Stimulated activated CD4-positive, alpha-beta T cell treated with anti-CD3 and anti-CD28 coated beads, Interleukin-4, amount 100 ng/mL, for 24 hours (primary cell): Measurements from ENCODE around the gene CYP2F1.
A peak's percentile ranks its signal among the peaks of the same experiment; 100 is the strongest.
"Not testable (repeated sequence)": the region's sequence is repeated elsewhere in the genome, so short reads cannot be mapped to it uniquely, and the experiment has no call there.

ENCODE experiments used
- DNase-seq: peaks from one replicate; pipeline ENCODE4 v3.0.0-alpha.2; 2020

The CYP2F1 gene

GRCh38 chr19:41127801-41128300 is 13.6 kb downstream of the CYP2F1 start:
- DNase-seq = peak; percentile 93

- no peak for DNase-seq
Observed at GRCh38 chr19:41128692-41129091, 14.5 kb downstream of the CYP2F1 start.

- DNase-seq = no peak
Observed at GRCh38 chr19:41131186-41131585, 17.0 kb downstream of the CYP2F1 start.

GRCh38 chr19:41133260-41133659 is 19.0 kb downstream of the CYP2F1 start:
- DNase-seq = no peak

GRCh38 chr19:41134616-41135015 is 20.4 kb downstream of the CYP2F1 start:
- no peak for DNase-seq

- DNase-seq = peak; percentile 41
Observed at GRCh38 chr19:41135390-41136384, 21.5 kb downstream of the CYP2F1 start.

GRCh38 chr19:41136636-41137455 is 22.6 kb downstream of the CYP2F1 start:
- no peak for DNase-seq

GRCh38 chr19:41144403-41144802 is 30.2 kb downstream of the CYP2F1 start:
- DNase-seq = peak; percentile 92

GRCh38 chr19:41149831-41150230 is 35.6 kb downstream of the CYP2F1 start:
- DNase-seq = no peak

- not testable (repeated sequence) for DNase-seq
Observed at GRCh38 chr19:41150986-41151385, 36.8 kb downstream of the CYP2F1 start.

- DNase-seq = no peak
Observed at GRCh38 chr19:41154060-41154459, 39.8 kb downstream of the CYP2F1 start.

- no peak for DNase-seq
Observed at GRCh38 chr19:41156207-41156606, 42.0 kb downstream of the CYP2F1 start.

GRCh38 chr19:41159881-41160280 is 45.6 kb downstream of the CYP2F1 start:
- no peak for DNase-seq

GRCh38 chr19:41161903-41162302 is 47.7 kb downstream of the CYP2F1 start:
- no peak for DNase-seq

GRCh38 chr19:41166944-41167804 is 52.9 kb downstream of the CYP2F1 start:
- no peak for DNase-seq

- no peak for DNase-seq
Observed at GRCh38 chr19:41172297-41173164, 58.3 kb downstream of the CYP2F1 start.

- no peak for DNase-seq
Observed at GRCh38 chr19:41174297-41174928, 60.2 kb downstream of the CYP2F1 start.

GRCh38 chr19:41175801-41176777 is 61.9 kb downstream of the CYP2F1 start:
- DNase-seq = peak; percentile 46
